GM12892 (cell line): ENCODE data around the gene PRDM11.
A peak's percentile ranks its signal among the peaks of the same experiment; 100 is the strongest.

Experiments used
- DNase-seq: peaks from one replicate; pipeline ENCODE4 v3.0.0; 2011; ENCODE audit not compliant: insufficient read length
- FAIRE-seq: peaks from 2 replicates; lab custom pipeline; 2011; peaks lifted over from hg19 to GRCh38; lab: Jason Lieb, UNC
- POLR2A ChIP-seq: IDR thresholded peaks from 2 replicates; pipeline ENCODE4 v1.6.1; 2011; ENCODE audit warnings: low read depth, low read length, control low read depth
- POLR2AphosphoS5 ChIP-seq: IDR thresholded peaks from 2 replicates; pipeline ENCODE4 v1.6.1; 2011; ENCODE audit warnings: low read depth, low read length, control low read depth
- TAF1 ChIP-seq: IDR thresholded peaks from 2 replicates; pipeline ENCODE4 v1.6.1; 2011; ENCODE audit warnings: low read depth, mild to moderate bottlenecking, control low read depth, low read length, borderline replicate concordance

PRDM11 gene

GRCh38 chr11:45252134-45252856 is 105.9 kb downstream of the PRDM11 start:
- TF ChIP-seq POLR2AphosphoS5 = no peak
- no peak for TF ChIP-seq POLR2A
- TF ChIP-seq TAF1 = no peak
- peak; percentile 57 for DNase-seq
- FAIRE-seq = peak; percentile 68

DNA sequence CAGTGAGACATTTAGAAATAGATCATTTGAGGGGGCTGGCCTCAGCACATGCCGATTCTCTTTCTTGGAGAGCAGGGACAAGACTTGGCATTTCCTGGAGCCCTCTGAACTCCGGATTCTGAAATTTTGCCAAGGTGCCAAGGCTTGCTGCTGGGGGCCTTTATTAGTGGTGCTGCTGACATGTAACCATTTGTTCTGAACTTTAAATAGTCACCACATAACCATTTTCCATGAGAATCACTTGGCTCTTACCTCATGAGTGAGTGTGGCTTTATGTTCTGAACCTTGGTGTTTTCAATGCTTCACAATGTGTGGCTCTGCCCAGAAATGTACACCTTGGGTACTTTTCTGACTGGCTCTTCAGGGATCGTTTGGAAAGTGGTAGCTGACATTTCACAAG is 106.4 kb downstream of the PRDM11 start:
- FAIRE-seq (no peak), DNase-seq (no peak)
- no peak for TF ChIP-seq TAF1
- TF ChIP-seq POLR2A = no peak
- TF ChIP-seq POLR2AphosphoS5 = no peak

DNA sequence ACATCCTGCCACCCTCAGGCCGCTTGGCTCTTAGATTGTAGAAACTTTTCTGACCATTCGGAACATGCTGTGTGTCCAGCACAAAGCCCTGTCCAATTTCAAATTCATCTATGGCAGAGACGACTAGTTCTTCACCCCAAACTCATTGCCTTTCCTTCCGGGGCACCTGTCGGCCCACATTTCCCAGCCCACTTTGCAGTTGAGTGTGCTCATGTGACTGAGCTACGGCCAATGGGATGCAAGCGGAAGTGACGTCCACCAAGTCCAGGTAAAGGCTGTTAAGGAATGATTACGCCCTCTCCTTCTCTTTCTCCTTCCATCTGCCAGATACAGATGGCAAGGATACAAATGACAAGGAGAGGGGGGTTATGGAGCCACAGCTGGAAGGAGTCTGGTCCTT is 107.2 kb downstream of the PRDM11 start:
- no peak for FAIRE-seq
- TF ChIP-seq POLR2AphosphoS5 = no peak
- no peak for TF ChIP-seq POLR2A
- TF ChIP-seq TAF1 = no peak
- no peak for DNase-seq

DNA sequence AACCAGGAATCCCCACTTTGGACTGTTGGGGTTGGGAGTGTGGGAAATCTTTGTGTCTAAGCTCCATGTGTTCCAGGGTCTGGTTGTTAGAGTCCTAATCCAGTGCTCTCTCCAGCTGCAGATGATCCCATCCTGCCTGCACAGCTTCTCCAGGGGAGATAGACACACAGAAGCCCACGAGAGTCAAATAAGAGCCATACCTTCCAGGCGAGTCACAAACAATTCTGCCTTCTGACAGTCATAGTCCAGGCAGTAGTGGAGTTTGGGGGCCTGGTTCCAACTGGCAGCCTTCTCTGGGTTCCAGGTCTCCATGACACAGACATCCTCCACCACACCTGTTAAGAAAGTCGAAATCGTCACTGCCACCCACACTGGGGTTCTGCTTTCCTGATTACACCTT is 107.6 kb downstream of the PRDM11 start:
- FAIRE-seq = no peak
- DNase-seq = no peak
- no peak for TF ChIP-seq POLR2AphosphoS5
- TF ChIP-seq TAF1 = no peak
- no peak for TF ChIP-seq POLR2A

- FAIRE-seq = no peak
- TF ChIP-seq TAF1 = no peak
- TF ChIP-seq POLR2AphosphoS5 = no peak
- no peak for TF ChIP-seq POLR2A
- no peak for DNase-seq
Observed at GRCh38 chr11:45258982-45259530, 112.6 kb downstream of the PRDM11 start.

DNA sequence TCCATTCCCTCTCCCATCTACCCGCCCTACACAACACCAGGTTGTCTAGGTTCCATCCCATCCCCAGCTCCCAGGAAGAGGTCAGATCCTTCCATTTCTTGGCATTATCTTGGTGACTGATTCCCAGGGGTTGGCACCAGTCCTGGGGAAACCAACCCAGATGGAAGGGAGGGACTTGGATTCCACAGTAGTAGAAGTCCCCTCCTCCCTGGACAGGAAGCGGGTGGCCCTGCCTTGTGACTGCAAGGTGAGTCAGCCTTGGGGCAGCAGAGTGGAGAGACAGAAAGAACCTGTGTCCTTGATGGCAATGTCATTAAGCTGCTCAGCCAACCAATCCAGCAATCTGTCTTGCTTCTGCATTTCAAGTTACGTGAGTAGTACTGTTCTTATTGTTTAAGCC is 113.2 kb downstream of the PRDM11 start:
- FAIRE-seq = no peak

DNA sequence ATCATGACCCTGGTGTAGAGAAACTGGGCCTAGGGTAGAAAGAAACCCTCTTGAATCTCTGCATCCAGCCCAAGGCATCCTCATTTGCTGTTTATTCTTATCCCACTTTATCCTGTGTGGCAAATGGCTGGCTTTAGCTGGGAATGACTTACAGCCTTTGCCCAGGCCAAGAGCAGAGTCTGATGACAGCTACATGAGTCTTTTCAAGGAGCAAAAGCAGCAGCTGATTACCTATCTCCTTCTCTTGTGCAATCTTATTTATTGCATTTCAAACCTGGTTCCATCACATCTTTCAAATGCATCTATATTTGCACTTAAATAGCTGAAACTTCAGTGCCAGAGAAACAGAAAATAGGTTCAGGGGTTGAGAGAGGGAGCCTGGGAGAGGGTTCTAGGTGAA is 113.6 kb downstream of the PRDM11 start:
- FAIRE-seq = no peak
- no peak for DNase-seq
- no peak for TF ChIP-seq POLR2AphosphoS5
- TF ChIP-seq POLR2A = no peak
- TF ChIP-seq TAF1 = no peak

More for the DNA sequence above, 113.2 kb downstream of the PRDM11 start:
- DNase-seq = no peak
- TF ChIP-seq POLR2A (no peak), POLR2AphosphoS5 (no peak)

GRCh38 chr11:45262900-45263299 is 116.5 kb downstream of the PRDM11 start:
- no peak for TF ChIP-seq TAF1
- no peak for TF ChIP-seq POLR2A
- no peak for TF ChIP-seq POLR2AphosphoS5
- no peak for FAIRE-seq
- DNase-seq = no peak

GRCh38 chr11:45263773-45264172 is 117.3 kb downstream of the PRDM11 start:
- no peak for DNase-seq
- FAIRE-seq = no peak
- TF ChIP-seq POLR2AphosphoS5 (no peak), TAF1 (no peak), POLR2A (no peak)

DNA sequence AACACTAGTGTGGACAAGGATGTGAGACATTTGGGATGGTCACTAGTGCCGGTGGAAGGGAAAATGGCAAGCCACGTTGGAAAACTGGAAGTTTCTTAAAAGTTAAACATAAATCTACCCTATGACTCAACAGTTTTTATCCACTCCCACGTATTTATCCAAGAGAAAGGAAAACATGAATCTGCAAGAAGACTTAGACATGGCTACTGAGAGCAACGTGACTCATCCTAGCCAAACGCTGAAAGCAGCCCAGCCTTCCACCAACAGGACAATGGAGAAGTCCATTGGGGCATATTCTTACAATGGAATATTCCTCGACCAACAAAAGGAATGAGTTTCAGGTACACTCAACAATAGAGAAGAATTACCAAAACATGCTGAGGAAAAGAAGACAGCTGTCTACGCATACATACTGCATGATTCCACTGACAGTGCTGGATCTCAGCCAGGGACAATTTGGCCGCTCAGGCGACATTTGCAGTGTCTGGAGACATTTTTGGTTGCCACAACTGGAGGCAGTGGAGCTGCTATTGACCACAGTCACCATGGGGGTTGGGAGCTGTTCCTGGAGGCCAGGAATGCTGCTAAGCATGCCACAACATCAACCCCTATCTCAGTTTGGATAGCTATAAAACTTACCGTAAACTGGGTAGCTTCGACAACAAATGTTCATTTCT is 118.5 kb downstream of the PRDM11 start:
- FAIRE-seq (no peak), DNase-seq (no peak)
- no peak for TF ChIP-seq TAF1
- TF ChIP-seq POLR2AphosphoS5 = no peak
- no peak for TF ChIP-seq POLR2A

DNA sequence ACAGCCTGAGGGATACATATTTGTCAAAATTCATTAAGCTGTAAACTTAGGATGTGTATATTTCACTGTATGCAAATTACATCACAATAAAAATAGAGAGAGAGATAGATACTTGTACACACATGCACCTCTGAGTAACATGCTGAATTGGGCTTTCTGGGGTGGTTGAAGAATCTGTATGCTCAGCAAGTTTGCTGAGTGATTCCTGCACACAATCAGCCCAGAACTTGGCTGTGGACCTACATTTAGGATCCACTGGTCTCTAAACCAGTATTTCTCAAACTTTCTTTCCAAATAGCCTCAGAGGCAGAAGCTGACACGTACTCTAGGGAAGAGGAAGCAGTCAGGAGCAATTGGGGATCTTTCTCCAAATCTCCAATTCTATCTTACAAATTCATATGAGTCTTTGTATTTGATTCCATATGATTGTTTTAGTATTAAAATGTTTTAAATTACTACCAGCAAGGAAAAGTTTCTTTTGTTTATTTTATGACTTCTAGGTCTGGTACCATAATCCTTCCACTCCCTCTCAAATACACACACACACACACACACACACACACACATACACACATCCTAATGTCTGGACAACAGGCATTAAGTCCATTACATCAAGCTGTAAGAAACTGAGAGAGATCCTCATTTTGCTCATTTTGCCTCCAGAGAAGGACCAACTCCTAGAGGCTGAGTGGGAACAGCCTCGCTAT is 119.7 kb downstream of the PRDM11 start:
- TF ChIP-seq POLR2A (no peak), POLR2AphosphoS5 (no peak), TAF1 (no peak)
- DNase-seq = no peak
- FAIRE-seq = no peak
